Measurements from ENCODE around the gene DDX54.

DDX54 gene

DNA sequence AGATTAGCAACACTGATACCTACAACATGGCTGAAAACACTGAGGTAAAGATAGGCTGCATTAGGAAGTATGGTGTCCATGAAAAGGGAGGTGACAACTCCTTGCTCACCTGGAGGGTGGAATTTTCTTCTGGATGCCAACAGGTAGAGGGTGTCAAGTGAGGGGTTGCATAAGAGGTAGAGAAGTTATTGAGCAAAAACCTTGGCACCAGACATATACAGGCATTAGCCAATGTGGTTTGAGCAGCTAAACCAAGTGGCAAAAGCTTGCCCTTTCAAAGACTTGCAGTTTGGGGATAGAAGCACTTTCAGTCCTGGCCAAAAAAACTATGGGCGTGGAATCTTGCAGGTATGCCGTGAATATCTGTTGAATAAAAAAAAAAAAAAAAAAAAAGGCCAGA, 4.1 kb upstream of the DDX54 start:
- no peak for DNase-seq

DNA sequence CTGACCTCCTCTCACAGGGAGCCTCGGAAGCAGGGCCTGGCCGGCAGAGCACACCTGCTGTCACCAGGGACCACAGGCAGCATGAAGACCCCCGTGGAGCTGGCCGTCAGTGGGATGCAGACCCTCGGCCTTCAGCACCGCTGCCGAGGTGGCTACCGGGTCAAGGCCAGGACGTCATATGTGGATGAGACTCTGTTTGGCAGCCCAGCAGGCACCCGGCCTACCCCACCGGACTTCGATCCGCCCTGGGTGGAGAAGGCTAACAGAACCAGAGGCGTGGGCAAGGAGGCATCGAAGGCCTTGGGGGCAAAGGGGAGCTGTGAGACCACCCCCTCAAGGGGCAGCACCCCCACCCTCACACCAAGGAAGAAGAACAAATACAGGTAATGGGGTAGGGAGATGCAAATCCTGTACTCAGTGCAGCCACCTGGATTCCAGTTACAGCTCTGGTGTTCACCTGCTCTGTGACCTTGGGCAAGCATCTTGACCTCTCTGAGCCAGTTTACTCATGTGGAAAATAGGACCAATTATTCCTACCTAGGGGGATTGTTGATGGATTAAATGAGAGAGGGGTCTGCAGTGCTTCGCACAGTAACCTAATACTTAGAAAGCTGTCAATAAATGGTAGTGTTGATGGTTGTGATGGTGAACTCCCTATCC, 1.5 kb upstream of the DDX54 start:
- no peak for DNase-seq

DNA sequence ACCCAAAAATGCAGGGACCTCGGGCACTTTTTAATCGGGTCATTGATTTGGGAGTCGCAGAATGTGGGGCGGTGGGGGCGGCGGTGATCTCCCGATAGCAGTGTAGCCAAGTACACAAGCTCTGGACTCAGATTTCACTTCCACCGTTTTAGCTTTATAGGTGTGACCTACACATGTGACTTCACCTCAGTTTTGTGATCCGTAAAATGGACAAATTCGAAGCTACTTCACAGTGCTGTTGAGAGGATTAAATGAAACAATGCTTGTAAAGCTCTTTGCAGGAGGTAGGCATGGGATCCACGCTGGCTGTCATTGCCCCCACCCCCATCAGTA, 721 bp upstream of the DDX54 start:
- peak; percentile 43 for DNase-seq

DNA sequence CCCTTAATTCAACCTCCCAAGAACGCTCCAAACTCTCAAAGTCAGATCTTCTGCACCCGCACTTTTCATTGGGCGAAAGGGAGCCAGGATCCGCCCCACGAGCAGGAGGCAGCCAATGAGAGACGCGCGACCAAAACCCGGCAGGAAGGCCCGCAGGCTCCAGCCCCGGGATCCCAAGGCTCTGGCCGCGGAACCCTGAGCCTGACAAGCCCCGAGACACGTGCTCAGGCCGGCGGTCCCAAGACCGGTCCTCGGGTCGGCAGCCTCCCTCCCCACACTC, 438 bp downstream of the DDX54 start:
- DNase-seq: peak; percentile 93

DNA sequence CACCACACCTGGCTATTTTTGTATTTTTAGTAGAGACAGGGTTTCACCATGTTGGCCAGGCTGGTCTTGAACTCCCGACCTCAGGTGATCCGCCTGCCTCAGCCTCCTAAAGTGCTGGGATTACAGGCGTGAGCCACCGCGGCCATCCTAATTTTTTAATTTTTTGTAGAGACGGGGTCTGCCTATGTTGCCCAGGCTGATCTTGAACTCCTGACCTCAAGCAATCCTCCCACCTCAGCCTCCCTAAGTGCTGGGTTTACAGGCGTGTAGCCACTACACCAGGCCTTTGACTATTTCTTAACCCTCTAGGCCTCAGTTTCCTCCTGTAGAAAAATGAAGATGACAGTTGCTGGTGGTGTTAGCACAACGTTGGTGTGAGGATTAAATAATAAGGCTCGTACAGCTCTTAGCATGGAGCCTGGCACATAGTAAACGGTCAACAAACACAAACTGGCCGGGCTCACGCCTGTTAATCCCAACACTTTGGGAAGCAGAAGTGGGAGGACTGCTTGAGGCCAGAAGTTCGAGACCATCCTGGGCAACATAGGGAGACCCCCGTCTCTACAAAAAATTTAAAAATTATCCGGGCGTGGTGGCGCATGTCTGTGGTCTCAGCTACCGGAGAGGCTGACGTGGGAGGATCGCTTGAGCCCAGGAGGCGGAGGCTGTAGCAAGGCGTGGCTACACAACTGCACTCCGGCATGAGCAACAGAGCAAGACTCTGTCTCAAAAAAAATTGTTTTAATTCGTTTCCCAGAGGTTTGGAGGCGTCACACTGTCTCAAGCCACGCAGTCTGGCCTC, 979 bp downstream of the DDX54 start:
- no peak for DNase-seq

DNA sequence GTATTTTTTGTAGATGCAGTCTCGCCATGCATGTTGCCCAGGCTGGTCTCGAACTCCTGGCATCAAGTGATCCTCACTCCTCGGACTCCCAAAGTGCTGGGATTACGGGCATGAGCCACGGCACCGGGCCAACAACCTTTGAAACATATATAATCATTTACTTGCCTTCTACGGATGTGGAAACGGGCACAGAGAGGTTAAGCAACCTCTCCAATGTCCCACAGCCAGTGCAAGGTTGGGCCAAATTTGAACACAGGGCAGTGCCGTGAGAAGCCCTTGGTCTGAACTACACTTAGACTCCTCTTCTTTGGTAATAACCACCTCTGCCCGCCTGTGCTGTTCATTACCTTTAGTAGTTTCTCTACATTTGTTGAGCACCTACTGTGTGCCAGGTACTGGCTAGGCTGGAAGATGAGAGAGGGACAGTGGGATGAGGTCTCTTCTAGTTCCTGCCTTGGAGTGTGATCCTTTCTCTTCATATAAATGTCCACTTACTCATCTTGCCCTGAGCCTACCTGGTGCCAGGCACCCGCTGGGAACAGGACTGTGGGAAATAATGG, 2.2 kb downstream of the DDX54 start:
- no peak for DNase-seq

DNA sequence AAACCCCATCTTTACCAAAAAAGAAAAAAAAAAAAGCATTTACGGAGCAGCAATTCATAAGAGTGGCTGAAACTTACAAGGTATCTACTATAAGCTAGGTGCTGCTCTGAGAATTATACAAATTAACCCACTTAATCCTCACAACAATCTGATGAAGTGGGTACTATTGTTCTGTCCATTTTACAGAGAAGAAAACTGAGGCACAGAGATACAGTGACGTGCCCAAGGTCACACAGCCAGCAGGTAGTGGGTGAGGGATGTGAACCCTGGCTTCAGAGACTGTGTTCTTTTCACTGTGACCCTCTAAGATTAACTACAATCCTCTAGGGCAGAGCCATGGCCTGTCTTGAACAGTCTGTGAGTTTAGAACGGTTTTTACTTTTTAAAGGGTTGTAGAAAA, 3.3 kb downstream of the DDX54 start:
- DNase-seq: no peak

DNA sequence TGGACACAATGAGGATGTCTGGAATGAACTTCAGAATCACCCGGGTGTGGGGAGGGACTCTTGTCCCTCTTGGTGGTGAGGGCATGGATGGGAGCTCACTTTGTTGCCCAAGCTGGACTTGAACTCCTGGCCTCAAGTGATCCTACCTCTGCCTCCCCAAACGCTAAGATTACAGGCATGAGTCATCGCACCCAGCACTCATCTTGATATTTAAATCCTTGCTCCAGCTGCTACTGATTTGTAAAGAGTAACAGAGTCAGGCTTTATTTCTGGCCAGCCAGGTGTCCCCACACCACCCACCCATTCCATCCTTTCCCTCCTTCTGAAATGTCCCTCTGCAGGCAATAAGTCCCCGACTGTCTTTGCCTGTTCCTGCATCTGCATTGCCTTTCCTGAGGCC, 4.9 kb downstream of the DDX54 start:
- DNase-seq: no peak

DNA sequence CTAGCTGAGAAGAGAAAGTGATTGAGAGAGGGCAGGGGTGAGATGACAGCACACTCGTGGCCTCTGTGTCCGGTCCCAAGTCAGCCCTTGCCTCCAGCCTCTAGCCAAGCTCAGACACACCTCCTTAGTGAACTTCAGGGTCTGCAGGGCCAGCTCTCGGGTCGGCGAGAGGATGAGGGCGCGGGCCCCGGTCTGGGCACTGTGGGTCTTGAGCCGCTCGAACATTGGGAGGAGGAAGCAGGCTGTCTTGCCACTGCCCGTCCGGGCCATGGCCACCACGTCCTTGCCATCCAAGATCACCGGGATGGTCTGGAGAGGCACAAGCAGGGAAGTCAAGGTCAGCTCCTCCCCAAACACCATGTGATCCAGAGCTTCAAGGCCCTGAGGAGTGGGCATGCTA, 6.3 kb downstream of the DDX54 start:
- DNase-seq: no peak

DNA sequence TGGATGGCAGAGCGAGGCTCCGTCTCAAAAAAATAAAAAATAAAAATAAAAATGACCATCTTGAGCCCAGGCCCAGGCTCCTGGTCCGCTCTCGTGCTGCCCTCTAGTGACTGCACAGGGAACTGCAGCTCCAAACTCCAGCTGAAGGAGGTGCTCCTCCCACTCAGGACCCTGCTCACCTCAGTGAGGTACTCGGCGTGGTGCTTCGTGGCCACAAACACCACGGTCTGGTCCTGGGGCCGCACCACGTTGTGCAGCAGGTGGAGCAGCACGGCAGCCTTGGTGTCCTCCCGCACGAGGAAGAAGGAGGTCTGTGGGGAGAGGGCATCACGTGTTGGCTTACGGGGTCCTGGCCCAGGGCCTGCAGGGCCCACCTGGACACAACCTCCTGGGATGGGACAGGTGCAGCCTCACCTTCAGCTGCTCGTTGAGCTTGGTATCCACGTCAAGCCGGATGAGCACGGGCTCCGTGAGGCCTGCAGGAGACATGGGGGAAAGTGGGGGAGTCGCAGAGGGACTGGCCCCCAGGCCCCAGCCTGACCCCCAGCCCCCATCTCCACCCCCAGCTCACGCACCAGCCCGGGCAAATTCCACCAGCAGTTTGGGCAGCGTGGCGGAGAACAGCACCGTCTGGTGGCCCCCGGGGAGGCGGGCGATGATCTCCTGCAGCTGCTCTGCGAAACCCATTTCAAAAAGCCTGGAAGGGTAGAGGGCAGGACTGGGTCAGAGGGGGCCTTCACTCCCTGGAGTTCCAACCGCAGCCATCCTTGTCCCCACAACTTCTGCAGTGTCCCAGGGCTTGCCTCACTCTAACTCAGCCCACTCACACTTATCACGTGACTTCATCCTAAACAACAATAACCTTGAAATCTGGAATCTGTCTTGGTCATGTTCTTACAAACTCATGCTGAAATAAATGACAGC, 10.6 kb downstream of the DDX54 start:
- DNase-seq: peak; percentile 77

DNA sequence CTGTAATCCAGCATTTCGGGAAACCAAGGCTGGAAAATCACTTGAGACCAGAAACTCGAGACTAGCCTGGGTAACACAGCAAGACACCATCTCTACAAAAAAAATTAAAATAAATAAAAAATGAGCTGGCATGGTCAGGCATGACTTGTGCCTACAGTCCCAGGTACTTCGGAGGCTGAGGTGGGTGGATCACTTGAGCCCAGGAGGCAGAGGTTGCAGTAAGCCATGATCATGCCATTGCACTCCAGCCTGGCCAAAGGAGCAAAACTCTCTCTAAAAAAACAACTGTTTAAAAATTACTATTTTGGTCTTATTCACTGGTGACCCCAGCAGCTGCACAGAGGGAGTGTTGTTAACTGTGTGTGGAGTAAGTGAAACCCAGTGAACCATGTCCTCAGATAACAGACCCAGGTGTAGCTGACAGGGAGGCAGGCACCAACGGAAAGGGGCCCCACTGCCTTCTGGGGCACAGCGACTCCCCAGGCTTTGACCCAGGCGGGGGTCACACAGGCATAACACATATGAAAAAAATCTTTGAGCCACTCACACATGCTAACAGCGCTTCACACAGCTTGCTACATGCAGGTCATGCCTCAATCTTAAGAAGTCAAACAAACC, 12.1 kb downstream of the DDX54 start:
- no peak for DNase-seq

DNA sequence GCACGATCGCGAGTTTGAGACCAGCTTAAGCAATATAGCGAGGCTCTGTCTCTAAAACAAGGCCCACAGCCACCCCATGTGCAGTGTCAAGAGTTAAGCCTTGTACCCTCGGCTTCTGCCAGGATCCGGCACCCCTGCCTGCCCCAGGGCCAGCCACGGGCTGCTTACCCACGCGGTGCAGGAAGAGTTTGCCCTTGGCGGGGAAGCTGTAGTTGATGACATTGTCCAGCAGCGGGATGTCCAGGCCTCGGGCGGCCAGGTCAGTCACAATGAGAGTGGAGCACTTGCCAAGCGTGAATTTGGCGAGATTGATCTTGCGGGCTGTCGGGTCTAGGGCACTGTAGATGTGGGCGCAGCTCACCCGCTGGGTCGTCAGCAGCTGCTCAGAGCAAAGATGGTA, 13.1 kb downstream of the DDX54 start:
- DNase-seq: no peak

DNA sequence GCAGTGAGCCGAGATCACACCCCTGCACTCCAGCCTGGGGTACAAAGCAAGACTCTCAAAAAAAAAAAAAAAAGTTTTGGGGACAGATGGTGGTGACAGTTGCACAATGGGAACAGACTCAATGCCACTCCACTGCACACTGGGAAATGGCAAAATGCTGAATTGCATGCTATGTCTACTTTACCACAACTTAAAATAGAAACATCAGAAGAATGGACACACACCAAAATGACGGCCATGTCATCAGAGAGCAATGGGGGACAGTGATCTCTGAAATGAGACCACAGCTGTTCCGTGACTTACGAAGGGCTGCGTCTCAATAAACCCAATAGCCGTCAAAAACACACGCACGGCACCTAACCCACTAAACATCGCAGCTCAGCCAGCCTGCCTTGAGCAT, 13.7 kb downstream of the DDX54 start:
- no peak for DNase-seq

DNA sequence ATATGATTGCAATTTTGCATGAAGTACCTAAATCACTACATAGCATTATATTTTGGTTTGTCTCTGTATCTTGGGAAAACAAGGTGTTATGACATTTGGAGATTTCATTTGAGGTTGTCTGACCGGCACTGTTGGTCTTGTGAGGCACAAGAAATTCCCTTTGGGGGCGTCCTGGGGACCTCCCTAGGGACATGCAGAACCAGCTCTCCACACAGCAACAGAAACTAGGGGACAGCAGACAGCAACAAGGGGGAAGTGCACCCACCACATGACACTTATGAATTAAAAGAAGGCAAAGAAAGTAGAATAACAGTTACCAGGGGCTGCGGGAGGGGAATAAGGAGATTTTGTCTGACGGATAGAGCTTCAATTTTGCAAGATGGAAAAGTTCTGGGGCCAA, 14.4 kb downstream of the DDX54 start:
- DNase-seq: no peak

DNA sequence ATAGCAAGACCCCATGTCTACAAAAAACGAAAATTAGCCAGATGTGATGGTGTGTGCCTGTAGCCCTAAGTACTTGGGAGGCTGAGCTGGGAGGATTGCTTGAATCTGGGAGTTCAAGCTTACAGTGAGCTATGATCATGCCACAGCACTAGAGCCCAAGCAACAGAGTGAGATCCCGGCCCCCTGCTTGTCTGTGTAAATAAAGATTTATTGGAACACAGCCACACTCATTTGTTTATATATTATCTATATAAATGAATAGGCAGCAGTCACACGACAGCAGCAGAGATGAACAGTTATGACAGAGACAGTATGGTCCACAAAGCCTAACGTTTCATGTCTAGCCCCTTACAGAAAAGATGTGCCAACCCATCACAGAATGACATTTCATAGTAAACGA, 14.8 kb downstream of the DDX54 start:
- no peak for DNase-seq

DNA sequence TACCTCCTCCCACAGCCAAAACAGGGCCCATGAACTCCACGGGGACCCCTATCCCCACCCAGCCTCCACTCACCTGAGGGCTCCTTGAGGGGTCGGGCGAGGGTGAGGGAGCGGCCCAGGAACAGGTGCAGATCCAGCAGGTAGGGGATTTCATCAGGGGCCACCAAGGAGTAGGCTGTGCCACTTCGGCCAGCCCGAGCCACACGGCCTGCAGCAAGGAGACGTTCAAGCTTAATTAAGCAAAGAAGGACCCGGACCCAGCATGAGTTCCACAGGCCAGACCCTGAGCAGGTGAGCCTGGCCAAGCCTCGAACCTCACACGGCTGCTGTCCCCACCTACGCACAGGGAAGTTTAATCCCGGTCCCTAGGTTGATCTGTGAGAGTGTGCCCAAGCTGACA, 15.6 kb downstream of the DDX54 start:
- DNase-seq: no peak

DNA sequence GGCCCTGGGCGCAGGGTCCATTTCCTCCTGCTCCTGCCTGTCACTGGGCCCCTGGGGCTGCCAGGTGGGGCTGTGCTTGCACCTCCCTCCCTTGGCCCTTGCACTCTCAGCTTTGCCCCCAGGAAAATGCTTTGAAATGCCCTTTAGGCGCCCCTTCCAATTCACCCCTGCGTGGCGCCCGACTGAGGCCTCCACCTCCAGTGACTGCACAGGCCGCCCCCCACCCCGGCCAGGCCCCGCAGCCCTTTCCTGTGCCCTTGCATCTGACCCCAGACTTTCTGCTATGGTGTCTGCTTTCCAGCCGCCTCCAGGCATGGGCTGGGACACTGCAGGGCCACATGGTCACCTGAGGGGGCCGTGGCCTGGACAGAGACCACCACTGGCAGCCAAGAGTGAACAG, 17.4 kb downstream of the DDX54 start:
- no peak for DNase-seq

DNA sequence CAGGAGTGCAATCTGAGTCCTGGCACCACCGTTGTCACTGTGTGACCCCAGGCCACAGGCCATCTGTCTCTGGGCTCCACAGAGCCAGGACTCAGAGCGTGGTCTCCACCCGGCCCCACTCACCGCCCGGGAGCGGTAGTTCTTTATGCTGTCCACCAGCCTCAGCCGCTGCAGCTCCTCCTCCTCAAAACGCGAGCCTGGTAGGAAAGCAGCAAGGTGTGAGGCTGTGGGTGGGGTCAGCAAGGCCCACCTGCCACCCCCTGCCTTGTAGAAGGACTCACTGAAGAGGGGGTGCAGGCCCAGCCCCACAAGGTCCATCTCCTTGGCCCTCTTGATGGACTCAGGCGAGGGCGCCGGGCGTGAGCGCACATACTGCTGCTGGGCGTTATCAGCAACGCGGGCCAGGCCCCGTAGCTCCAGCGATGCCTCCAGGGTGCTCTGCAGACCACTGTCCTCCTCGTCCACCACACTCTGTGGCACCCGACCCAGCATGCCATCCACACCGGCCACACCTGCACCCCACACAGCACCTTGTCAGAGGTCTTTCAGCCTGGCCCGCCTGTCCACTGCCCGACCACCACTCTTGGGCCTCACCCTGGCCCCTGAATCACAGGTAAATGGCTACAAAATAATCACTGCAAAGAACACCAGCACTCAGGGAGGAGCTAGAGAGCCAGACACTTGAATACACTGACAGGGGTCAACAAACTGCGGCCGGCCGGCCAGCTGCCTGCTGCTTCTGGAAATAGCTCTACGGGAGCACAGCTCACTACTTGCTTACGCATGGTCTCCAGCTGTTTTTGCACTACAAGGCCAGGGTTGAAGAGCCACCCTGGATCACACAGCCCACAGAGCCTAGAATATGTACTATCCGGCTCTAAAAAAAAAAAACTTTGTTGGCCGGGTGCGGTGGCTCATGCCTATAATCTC, 19.5 kb downstream of the DDX54 start:
- no peak for DNase-seq

DNA sequence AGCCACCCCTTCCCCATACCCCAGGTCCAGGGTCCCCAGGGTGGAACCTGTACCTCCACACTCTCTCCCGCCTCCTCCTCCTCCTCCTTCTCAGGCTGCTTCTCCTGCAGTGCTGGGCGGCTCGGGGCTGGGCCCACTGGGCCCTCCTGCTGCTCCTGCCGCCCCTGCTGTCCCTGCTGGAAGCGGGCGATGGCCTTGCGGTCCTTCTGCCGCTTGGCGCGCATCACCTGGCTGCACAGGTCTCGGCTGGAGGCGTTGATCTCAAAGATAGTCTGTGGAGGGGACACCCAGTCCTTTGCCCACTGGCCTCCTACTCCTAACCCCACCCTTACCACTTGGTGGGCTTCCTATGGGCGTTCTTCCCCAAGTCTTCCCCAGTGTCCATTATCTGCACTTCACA, 21.3 kb downstream of the DDX54 start:
- DNase-seq: no peak

DNA sequence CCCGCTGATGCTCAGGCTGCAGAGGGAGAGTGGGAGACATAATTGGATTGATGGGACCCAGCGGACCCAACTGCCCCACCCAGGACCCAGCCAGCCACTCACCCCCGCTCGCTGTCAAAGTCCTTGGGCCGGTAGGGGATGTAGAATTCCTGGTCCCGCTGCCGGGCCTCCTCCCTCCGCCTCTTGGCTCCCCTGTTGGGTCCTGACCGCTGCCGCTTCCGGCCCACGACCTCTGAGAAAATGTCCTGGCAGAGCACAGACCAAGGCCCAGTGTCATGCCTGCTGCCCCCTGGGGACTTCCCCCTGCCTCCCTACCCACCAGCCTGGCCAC, 22.3 kb downstream of the DDX54 start:
- no peak for DNase-seq

DNA sequence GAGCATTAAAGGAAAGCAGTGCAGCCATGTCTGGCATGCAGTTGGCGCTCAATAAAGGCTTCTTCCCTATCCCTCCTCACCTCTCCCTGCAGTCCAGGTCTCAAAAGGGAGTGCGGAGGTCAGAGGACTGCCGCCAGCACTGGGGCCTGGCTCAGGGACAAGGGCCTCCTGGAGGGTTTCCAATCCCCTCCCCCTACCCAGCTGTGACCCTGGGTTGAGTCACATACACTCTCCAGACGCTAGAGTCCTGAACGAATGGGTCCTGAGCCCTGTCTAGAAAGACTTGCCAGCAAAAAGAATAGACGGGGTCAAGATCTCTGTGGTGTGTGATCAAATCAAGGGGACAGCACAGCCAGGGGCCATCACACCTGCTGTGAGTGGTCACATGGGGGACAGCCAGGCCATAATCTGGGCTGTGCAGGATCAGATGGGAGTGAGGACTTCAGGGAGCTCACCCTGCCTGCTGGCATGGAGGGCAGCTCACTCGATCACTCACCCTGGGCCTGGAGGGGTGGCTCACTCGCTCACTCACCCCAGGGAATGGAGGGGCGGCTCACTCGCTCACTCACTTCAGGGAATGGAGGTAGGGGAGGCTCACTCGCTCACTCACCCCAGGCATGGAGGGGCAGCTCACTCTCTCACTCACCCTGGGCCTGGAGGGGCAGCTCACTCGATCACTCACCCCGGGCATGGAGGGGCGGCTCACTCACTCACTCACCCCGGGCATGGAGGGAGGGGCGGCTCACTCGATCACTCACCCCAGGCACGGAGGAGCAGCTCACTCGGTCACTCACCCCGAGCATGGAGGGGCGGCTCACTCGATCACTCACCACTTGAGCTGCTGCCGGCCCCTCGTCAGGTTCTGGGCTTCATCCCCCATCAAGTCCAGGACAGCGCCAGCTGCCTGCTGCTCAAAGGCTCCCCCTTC, 22.9 kb downstream of the DDX54 start:
- DNase-seq: no peak

Data from RPMI8226 (cell line).